Cortex of kidney (tissue), 1 donor: ENCODE measurements around the gene UBE3A.
"Not testable (repeated sequence)": the region's sequence is repeated elsewhere in the genome, so short reads cannot be mapped to it uniquely, and the experiment has no call there.

ENCODE experiments used
- DNase-seq: peaks from one replicate; lab custom pipeline; 2025; lab: John Stamatoyannopoulos, UW

UBE3A gene

DNA sequence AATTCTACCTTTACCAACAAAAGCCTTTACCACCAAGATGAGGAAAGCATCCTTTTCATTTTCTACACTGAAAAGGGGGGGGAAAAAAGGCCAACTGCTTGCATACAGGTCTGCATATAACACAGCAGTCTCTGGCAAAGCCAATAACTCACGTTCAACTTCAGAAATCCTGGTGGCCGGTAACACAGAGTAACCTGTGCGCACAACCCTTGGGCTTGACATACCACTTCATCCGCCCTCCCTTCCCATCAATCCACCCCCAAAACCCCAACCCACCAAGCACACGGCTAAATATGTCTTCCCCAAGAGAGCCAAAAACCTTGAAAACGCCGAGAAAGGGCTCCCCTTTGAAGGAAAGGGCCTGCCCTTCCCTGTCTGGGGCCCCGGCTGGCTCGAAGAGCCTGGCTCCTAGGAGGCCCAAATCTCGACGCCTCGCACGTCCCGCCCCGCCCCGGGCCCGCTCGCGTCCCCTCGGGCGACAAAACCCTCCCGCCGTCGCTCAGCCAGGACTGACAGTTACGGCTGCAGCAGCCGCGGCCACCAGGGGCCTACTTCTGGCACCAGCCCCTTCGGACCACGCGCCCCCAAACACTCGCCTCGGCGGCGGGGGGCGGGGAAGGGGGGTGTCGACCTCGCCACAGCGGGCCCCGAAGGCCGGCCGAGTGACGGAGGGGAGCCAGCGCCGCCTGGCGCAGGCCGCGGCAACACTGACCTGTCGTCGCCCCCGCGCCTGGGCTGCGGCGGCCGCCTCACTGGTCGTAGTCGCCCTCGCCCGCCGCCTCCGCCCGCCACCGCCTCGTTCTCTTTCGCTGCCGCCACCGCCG lies 835 bp downstream of the UBE3A start:
- no peak for DNase-seq

DNA sequence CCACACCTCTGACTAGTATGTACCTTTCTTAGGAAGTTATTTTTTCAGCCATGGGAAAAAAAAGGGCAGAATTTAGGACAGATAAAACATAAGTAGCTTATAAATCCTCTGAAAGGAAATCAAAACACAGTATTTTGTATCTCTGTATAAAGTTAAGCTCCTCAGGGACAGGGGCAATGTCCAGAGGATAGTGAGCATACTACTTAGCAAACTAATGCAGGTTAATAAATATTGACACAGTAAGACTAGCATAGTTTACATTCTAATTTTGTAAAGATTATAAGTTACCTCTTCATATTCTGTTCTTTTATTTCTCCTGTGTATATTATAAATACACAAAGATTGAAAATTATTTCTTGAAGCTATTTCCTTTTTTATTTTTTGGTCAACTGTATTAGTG lies 2.1 kb downstream of the UBE3A start:
- DNase-seq, result no peak

DNA sequence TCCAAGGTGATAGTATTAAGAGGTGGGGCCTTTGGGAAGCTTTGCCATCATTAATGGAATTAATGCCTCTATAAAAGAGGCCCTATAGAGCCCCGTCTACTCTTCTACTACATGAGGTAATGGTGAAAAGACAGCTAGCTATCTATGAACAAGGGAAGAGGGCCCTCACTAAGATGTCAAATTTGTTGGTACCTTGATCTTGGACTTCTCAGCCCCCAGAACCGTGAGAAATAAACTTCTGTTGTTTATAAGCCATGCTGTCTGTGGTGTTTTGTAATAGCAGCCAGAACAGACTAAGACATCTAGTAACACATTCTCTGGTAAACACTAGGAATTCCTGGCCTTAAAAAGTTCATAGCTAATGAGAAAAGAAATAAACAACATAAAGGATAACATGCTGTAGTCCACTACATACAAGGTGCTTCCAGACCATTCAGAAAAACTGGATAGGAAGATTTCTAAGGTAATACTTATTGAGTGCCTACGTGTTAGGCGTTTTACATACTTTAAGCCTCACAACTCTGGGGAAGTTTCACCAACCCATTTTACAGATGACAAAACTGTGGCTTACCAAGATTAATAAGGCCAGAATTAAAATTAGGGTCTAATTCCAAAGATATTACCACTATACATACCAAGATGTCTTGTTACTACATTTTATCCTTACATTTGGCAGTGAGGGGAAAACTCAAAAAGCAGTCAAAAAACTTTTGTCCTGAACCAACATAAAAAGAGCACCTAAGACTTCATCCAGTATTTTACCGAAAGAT lies 3.2 kb downstream of the UBE3A start:
- DNase-seq, result no peak

DNA sequence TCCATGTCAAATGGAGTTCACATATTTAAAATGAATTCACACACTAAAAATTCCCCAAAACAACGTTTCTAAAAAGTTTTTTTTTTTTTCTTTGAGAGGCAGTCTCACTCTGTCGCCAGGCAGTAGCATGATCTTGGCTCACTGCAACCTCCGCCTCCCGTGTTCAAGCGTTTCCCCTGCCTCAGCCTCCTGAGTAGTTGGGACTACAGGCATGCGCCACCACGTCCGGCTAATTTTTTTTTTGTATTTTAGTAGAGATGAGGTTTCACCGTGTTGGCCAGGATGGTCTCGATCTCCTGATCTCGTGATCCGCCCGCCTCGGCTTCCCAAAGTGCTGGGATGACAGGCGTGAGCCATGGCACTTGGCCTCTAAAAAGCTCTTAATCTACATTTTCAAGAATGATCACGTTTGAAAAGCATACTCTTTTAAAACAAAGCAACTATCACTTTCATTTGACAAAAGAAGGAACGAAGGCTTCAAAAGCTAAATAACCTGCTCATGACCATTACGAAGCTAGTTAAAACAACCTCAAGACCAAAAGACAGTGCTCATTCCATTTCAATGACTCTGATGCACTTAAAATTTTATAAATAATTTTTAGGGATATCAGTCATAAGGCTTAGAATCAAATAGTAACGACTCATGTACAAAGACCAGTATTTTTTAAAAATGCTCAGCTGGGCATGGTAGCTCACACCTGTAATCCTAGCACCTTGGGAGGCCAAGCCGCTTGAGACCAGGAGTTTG lies 5.5 kb downstream of the UBE3A start:
- no peak for DNase-seq

DNA sequence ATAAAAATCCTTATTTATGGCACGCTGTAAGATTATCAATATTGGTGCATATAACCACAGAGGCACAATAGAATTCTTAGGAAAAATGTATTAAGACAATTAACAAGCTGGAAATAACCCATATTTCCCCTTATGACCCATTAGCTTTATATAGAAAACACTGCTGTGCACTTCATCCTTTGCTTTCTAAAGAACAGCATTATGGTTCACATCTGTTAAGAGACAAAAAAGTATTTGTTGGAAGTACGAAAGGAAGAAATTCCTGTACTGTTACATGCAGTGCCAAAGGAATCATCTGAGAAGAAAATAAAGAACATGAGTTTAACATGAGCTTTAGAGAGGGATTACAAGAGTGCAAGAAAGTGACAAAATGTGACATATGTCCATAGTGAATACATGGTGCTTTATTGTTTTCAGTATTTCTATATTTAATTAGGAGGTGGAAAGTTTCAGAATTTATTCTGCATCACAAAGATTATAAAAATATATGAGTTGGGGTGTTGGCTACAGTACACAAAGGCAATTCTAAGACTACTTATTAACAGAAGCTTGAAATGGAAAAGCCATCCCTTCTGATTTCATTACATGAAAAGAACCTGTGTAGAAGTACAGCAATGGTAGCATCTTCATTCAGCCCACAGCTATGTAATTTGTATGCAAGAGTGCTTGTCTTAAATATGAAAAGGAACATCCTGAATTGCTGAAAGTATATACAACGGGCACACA lies 6.8 kb downstream of the UBE3A start:
- no peak for DNase-seq

DNA sequence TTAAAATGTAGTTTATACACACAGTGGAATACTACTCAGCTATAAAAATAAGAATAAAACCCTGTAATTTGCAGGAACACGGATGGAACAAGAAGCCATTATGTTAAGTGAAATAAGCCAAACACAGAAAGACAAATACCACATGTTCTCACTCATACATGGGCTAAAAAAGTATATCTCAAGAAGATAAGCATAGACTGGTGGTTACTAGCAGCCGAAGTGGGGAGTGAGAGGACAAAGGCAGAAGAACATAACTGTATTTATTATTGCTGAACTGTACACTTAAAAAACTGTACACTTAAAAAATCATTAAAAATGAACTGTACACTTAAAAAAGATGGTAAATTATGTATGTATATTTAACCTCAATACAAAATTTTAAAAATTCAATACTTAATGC lies 11.0 kb downstream of the UBE3A start:
- DNase-seq, result no peak

DNA sequence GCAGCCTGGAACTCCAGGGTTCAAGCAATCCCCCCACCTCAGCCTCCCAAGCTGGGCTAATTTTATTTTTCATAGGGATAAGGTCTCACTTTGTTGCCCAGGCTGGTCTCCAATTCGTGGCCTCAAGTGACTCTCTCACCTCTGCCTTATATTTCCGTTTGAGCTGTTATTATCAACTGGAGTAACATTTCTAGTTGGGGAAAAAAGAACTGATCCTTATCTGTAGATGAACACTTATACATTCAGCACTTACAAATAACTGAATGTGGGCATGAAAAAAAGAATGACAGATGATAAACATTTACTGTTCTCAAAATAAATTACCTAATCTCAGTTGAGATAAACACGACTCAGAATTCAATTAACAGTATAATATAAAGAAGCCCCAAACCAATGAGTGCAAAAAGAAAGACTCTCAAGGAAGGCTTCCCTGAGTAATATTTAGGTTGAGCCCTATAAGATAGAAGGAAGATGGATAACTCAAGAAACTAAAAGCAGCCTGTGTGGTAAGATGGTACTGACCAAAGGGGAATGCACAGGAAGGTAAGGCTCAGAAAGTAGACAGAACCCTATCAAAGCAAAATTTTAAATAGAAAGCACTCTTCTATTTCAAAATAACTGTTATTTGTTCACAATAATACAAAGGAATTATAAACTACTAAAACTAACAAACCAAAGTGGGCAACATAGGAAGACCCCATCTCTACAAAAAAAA lies 11.8 kb downstream of the UBE3A start:
- DNase-seq, result no peak

DNA sequence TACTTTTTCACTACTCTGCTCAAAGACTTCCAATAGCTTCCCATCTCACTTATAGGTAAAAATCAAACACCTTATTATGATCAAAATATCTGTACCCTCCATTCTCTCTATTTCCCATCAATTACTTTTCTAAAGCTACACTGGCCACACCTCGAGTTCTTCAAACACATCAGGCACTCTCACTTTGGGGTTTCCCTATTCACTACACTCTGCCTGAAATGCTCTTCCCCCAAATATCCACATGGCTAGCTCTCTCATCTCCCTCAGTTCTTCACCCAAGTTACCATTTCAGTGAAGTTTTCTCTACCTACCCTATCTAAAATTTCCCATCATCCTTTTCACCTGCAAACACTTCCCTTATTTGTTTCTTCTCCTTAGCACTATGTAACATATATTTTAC lies 14.8 kb downstream of the UBE3A start:
- DNase-seq, result no peak

DNA sequence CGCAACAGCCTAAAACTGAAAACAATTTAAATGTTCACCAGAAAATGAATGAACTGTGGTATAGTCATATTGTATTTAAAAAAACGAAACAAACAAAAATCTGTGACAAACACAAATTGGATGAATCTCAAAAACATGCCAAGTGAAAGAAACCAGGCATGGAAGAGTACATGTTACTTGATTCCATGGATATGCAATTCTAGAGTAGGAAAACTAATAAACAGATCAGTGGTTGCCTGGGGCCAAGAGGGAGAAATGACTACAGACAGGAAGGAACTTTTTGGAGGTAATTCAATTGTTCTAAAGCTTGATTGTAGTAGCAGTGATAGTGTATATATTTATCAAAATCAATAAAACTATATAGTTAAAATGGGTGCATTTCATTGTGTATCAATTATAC lies 16.8 kb downstream of the UBE3A start:
- DNase-seq, result no peak

DNA sequence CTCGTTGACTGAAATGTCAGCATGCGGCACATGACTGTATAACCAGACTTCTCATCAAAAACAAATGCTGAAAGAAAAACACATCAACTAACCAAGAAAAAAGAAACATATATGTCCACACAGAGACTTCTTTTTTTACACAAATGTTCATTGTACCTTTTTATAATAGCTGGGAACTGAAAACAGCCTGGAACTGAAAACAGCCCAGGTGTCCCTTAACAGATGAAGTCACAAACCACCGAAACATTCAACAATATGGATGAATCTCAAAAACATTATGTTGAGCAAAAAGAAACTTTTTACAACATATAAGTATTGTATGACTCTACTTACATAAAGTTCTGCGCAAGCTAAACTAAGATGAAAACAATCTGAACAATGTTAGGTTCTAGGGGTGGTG lies 20.6 kb downstream of the UBE3A start:
- no peak for DNase-seq

DNA sequence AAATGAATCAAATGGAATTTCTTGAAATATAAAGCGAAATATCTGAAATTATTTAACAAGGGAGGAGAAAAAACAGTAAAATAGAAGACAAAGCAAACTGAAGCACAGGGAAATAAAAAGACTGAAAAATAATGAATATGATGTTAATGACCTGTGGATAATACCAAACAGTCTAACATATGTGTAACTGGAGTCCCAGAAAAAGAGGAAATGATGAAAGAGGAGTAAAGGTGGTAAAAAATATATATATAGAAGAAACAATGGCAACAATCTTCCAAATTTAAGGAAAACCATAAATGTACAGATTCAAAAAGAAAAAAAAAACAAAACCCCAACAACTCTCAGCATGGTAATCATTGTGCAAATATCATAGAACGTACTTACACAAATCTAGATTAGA lies 21.2 kb downstream of the UBE3A start:
- DNase-seq, result no peak

DNA sequence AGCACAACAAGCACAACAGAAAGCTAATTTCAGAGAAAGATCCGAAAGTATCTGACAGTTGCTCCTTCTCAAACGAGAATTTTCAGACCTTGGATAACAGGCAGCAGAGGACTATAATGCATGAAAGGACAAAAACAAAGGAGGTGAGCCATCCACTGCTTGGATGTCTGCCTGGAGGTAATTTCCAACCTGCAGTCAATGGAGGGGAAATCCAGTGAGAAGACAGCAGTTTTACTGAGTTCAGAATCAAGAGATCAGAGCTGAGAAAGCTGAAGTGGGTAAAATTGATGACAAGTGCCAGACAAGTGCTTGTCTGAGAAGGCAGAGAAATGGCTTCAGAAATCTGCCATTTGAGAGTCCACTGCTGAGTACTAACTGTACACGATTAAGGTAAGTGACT lies 22.1 kb downstream of the UBE3A start:
- DNase-seq, result no peak

DNA sequence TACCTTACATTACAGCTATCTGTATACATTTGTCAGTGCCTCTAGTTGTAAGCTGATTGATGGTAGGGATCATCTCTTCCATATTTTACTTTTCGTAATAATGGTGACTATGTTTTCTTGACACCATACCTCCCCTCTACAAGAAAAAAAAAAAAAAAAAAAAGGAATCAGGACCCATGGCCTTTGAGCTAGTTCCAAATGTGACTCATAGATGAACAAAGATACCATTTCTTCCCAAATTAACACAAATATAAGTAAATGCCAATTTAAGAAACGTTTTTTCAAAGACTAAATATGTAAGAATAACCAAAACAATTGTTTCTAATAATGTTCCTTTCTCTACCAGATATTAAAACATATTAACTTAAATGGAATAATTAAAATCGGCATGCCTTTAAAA lies 23.1 kb downstream of the UBE3A start:
- DNase-seq, result no peak

DNA sequence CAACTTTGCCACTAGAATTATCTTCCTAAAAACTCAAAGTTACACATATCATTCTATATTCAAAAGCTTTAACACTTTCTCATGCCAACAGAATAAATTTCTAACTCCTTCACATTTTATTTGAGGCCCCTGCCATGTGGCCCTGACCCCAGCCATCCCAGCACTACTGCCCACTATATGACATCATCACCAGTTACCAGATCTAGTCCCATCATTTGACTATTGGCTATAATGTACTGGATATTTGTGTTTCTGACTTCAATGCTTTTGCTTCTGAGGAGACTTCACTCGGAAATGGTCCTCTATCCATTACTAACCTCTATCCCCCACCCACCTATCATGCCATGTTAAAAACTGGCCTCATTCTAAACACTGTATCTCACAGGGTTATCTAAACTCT lies 23.6 kb downstream of the UBE3A start:
- DNase-seq, result no peak

DNA sequence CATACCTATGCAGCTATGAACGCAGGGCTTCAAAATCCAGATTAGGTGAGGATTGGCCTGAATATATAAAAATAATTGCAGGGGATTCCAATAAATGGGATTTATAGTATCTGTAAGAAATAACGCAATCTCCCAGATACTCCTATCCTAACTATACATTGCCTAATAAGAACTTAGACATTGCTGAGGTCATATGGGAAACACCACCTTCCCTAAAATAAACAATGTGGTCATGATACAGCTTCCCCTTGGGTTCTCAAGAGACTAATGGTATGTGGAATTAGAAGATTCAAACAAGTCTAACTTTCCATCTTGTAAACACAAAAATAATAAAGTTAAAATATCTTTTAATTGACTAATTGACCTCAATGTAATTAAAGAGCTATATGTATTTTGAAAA lies 28.2 kb downstream of the UBE3A start:
- no peak for DNase-seq

DNA sequence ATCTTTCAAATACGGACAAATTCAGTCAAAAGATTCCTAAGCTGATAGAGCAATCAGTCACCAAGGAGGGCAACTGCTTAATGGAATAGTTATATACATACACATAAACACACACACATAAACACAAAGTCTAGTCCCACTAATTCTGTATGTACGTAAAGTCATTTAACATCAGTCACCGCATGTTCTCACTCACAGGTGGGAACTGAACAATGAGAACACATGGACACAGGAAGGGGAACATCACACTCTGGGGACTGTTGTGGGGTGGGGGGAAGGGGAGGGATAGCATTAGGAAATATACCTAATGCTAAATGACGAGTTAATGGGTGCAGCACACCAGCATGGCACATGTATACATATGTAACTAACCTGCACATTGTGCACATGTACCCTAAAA lies 29.1 kb downstream of the UBE3A start:
- DNase-seq, result not testable (repeated sequence)

DNA sequence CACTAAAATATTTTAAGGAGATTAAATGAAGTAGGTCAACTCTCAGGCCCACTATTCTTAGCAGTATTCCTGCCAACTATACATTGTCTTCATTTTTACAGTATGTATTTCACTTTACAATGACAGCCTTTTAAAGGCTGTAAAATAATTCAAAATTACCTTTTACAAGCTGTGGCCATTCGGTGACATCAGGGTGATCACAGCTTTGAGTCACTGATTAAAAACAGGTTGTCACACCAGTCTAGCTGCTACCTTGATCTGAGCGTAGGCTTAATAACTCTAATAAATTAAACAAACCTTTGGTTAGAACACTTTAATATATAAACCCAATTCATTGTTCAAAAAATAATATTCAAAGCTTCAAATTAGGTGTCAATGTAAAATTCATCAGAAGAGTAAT lies 29.9 kb downstream of the UBE3A start:
- DNase-seq, result no peak

DNA sequence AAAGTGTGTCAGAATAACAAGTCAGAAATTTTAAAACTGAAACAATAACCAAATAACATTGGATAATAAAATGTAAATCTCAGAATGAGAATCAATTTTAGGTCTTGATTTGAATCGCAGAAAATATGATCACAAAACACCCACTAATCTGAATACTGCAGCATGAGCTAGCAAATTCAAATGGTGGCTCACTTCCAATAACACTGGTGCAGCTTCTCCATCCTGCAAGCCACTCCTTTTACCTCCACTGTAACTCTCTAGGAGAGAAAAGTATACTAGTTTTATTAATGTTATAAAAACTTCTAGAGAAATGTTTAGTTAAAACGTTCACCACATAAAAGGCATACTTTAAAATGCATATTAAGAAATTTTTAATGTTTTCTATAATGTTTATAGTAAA lies 30.4 kb downstream of the UBE3A start:
- no peak for DNase-seq

DNA sequence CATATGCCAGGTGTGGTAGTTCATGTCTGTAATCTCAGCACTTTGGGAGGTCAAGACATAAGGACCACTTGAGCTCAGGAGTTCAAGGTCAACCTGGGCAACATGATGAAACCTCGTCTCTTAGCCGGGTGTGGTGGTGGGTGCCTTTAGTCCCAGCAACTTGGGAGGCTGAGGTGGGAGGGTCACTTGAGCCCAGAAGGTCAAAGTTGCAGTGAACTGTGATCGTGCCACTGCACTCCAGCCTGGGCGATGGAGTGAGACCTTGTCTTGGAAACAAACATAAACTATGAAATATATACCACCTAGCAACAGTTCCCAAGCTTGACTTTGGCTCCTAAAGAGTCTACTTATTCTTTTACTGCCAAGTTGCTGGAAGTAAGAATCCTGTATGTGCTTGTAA lies 30.9 kb downstream of the UBE3A start:
- no peak for DNase-seq

DNA sequence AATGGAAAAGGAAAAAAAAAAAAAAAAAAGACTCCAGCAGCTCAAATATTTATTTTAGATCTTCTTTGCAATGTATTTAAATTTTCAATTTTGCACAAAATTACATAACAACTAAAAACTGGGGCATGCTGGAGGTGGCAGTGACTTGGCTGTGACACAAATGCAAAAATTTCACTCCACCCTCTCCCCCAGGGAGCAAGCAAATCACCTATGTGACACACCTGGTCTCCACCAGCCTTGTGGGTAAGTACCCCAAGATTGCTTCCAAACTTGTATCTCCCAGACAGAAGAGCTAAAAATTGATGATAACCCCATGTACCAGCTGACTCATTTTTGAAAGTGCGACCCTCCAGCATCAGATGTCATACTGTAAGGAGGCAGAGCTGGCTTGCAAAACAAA lies 32.0 kb downstream of the UBE3A start:
- DNase-seq, result no peak

DNA sequence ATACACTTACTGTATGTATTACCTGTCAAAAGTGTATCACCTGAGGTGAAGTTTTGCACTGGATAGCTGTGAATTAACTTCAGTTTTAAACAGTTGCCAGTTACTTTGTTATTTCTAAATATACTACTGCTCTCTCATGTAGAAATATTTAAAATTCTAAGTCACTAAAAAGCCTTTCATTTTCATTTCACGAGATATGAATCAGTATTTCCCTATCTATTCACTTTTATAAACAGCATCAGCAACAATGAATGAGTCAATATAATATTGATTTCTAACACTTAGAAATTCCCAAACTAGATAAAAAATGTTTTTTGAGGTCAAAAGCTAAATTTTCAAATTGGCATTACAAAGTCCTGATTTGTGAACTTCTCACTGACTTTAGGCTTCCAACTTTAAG lies 32.6 kb downstream of the UBE3A start:
- DNase-seq, result no peak

DNA sequence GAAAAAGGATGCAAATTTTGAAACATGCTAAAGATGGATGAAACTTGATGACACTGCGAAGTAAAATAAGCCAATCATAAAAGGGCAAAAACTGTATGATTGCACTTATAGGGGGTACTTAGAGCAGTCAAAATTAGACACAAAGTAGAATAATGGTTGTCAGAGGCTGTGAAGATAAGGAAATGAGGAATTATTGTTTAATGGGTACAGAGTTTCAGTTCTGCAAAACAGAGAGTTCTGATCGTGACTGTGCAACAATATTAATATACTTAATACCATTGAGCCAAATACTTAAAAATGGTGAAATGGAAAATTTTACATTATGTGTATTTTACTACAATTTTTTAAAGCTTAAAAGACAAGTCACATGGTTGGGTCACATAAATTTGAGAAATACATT lies 35.1 kb downstream of the UBE3A start:
- DNase-seq, result no peak
